Activated CD4-positive, CD25-positive, alpha-beta regulatory T cell treated with anti-CD3 and anti-CD28 coated beads, Interleukin-2, amount 50 U/mL, for 16 hours (primary cell): ENCODE measurements around the gene RPS3.

ENCODE experiments used
- DNase-seq: peaks from one replicate; pipeline ENCODE4 v3.0.0-alpha.2; 2020; ENCODE audit warnings: low read depth, low spot score

Gene RPS3

DNA sequence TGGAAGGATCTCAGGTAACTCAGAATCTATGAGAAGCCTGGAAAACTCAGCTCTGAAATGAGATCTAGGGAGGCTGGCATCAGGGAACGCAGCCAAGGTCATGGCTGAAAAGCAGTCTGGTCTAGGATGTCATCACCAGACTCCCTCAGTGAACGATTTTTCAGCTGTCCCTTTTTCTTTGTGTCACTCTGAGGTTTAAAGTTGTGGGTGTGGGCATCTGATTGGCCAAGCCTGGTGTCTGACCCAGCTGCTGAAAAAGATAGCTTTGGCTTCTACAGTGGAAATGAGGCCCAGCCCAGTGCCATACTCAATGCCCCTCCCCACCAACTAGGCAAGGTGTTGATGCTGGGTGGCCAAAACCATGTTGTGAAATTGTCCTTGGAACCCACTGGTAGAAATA lies 14.5 kb downstream of the RPS3 start:
- DNase-seq, result no peak

DNA sequence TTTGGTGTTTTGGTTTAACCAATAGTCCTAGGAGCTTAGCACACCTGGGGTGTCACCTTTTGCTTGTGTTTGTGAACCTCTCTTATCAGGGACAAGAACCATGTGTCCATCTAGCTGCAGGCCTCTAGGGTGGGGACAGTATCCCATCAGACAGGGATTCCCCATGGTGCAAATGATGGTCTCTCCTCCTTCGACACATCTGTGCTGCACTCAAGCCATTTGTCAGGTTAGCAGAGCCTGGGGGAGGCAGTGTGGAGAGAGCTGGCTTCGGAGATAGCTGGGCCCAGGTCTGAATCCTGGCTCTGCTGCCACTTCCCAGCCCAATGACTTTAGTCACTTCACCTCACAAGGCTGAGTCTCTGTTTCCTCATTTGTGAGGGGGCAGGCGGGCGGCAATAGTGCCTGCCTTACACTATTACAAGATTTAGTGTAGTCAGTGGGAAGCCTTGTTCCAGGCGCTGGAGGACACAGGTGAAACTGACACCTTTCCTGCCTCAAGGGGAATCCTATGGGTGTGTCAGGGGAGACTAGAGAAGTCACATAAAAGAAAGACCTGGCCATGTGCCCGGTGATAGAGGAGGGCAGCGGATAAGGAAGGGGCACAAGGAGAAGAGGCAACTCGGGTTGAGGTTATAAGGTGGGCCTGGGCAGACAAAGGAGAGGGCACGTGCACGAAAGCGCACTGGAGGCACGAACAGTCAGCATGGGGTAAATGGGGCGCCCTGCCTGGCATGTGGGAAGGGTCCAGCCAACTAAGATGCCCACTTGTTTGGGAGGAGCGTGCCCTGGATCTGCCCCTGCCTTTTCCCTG lies 21.1 kb downstream of the RPS3 start:
- DNase-seq, result no peak

DNA sequence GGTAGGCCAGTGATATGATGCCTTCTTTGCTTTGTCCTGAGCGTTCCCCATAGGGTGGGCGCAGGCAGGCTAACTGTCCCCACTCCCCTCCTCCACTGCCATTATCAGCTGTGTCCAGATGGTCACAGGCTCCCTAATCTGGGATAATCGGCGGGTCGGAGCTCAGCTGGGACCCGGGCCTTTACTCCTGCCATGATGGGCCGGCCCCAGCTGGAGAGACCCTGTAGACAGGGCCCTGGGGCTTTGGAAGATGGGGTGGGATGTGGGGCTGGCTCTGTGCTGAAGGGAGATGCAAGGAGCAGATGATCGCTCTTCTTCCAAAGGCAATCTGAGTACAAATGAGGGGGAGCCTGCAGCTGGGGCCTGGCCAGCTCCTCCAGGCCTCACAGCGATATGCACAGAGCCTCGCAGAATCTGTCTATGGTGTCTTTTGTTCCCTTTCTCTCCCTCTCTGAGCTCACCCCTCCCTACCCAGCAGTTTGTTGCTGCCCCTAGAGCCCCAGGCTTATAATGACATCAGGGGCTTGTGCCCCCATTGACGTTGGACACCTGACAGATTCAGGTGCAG lies 21.8 kb downstream of the RPS3 start:
- DNase-seq, result no peak

DNA sequence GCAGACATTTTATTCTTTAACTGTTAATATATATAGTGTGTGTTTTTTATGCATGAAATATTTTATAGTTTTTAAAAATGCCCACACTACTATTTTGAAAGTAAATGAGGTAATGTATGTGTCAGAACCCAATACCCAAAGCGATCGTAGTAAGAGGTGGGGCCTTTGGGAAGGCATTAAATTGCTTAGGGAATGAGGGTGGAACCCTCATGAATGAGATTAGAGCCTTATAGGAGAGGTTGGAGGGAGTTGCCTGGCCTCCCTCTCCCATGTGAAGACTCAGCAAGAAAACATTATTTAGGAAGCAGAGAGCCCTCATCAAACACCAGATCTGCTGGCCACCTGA lies 22.6 kb downstream of the RPS3 start:
- no peak for DNase-seq

DNA sequence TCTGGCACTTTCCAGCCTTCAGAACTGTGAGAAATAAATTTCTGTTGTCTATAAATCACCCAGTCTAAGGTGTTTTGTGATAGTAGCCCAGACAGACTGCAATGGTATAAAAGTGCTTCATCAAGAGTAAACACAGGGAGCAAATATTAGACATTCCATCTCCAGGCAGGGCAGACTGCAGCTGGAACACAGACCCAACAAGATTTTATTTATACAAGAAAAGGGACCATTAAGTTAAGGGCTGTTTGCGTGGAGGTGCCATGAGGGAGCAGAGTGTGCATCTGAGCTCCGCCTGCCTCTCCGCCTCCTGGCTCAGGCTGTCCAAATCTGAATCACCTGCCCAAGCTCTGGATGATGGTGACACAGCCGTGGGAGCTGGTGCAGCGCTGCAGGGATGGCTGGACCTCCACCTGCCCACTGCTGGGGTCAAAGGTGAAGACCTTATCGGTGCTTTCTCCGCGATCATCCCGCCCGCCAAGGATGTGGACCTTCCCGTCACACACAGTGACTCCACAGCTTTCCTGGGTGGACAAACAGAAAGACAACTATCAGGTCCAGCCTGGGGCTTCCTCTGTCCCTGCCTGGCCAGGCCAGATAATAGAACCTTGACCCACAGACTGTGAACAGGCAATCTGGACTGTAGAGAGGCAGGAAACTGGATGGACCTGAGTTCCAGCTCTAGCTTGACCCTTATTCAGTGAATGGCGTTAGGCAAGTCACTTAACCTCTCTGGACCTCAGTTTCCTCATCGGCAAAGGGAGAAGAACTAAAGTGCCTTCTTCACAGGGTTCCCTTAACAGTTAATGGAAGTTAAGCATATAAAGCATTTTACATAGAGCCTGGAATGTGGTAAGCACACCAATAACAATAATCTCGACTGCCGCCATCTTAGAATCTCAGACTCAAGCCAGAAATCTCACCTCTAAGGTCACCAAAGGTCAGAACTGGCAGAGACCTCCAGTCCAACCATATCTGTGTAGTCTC lies 23.2 kb downstream of the RPS3 start:
- no peak for DNase-seq

DNA sequence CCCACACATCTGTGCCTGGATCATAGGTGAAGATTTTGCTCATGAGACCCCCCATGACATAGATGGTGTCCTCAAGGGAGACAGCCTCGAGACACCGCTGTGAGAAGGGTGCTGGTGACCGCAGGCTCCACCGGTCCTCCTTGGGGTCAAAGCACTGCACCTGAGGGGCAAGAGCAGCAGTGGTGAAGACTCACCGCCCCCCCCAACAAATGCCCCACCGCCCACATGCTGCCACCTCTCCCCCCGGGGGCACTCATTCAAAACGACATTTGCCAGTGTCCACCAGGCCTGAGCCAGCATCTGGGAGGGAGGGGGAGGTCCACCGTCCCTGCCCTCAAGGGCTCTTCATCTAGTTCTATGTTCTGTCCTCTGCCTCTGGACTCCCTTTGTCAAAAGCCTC lies 24.4 kb downstream of the RPS3 start:
- DNase-seq, result no peak

DNA sequence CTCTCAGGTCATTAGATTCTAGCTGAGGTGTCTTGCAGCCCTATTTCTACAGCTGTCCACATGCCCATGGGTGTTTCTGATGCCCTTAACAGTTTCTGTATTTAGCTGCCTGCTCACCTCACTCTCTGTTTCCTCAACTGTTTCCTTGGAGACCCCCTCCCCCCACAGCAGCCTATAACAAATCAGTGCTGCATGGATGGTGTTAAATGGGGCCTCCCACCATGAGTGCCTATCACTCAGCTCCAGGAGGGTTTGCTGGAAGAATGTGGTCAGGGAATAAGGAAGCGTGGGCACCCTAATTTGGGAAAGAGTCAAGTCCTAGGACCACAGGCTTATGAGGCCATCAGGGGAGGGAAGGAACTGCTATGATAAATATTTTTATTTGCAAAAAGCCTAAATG lies 25.1 kb downstream of the RPS3 start:
- no peak for DNase-seq

DNA sequence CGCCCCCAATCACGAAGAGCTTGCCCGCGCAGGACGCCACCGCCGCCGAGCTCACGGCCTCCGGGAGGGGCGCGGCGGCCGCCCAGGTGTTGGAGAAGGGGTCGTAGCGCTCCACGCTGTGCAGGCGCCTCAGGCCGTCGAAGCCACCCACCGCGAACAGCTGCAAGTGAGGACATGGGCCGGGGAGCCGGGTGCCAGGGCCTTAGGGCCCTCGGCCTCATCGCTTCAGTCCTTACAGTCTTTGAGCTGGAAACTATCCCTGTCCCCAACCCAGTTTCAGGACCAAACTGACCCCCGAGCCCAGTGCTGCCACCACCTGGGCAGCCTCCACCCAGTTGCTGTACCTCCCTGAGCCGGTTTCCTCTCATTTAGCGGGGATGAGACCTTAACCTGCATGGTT lies 26.1 kb downstream of the RPS3 start:
- DNase-seq, result no peak

DNA sequence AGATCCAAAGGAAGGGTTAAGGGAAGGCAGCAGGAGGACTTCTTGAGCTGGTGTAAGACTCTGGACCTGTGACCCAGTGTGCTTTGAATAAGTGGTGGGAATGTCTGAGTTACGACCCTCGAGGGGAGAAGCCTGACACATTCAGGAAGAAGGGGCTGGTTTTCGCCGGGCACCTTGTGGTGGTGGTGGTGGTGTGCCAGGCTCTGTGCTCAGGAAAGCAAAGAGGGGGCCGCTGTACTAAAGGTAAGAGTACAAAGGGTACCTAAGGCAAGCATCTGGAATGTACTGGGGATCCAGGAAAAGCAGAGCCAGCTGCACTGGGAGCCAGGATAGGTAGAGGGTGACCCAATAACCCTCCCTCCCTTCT lies 27.4 kb downstream of the RPS3 start:
- no peak for DNase-seq

DNA sequence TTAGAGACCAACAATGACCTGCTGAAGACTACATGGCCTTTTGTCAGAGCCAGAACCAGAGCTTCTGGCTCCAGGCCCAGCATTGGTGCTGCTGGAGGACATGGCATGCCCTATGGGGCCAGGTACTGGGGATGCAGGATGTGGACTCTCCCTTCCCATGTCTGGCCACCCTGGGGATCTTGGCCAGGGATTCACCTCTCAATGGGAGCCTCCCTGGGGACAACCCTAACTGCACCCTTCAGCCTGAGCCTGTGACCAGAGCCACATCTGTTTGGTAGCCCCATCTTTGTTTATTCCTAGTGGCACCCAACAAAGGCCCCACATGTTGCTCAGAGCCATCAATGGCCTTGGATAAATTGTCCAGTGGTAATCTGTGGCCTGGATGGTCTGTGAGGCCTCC lies 27.9 kb downstream of the RPS3 start:
- no peak for DNase-seq

DNA sequence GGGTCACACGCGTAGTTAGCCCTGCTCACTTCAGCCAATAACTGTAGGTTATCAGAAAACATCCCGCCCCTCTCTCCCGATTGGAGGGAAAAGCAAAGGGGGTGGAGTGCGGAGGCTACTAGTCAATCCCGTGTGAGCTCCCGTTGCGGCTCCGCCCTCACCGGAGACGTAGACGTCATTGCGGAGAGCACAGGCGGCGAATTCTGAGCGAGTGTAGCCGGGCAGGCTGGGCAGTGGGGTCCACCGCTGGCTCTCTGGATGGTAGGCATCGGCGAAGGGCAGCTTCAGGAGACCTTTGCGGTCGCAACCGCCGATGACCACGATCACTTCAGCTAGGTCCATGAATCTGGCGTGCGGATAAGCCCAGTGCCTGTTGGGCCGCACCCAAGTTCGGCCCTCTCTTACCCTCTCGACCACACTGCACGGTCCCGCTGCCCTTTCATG lies 29.0 kb downstream of the RPS3 start:
- peak; percentile 30 for DNase-seq

DNA sequence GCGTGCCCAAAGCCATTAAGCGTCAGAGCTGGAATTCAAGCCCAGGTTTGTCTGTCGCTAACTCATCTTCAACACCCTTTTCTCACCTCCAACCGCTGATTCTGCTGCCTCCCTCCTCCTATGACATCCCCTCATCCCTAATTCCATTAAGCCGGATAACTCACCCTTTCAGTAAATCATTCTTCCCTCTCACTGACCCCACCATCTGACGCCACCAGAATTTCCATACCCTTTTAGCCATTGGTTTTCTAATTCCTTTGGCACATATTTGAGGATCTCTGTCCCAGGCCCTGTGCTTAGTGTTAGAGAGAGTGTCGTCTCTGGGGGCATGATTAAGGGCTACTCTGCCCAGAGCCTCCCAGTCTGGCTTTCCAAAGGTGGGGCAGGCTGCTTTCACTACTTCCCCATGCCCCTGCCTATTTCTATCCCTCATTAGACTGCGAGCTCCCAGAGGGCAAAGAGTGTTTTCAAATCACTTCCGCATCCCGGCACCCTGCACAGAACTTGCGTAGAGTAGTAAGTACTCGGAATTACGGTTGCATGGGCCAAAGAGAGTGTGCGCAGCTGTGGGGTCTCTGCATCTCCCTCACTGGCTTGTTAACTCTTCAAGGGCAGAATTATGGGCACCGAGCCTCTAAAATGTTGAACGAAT lies 29.8 kb downstream of the RPS3 start:
- no peak for DNase-seq

DNA sequence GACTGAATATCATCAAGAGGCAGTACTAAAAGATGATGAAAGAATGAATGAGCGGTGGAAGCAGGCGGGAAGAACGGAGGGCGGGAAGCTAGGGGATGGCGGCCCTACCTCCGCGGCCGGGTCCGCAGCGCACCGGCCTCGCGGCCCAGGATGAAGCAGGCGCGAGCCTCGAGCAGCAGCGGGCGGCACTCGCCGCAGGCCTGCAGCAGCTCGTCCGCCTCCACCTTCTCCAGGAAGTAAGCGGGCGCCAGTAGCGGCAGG lies 30.3 kb downstream of the RPS3 start:
- DNase-seq, result no peak

DNA sequence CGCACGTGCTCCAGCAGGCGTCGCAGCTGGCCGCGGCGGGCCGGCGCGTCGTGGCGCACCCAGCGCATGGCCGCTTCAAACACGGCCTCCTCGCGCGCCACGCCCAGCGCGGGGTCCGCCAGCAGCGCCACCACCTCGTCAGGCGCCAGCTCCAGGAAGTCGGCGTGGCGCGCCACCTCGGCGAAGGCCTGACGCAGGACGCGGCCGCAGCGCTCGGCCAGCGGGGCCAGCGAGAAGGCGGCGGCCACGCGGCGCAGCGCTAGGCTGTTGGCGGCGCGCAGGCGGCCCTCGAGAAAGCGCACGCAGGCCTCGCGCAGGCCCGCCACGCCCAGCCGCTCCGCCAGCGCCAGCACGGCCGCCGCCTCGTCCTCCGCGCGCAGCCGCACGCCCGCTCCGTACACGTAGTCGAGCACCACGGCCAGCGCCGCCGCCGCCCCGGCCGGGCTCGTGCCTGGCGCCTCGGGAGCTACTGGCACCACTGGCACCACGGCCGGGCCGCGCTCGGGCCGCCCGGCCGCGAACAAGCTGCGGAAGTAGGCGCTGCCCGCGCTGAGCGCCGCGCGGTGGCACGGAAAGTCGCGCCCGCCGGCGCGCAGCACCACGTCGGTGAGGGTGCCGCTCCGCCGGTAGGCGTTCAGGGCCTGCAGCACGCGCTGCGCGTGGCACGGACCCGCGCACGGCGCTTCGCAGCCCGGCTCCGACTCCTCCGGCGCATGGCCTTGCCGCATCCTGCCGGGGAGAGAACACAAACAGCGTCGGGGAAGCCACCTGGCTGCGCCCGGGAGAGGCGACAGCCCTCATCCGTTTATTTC lies 30.8 kb downstream of the RPS3 start:
- no peak for DNase-seq

DNA sequence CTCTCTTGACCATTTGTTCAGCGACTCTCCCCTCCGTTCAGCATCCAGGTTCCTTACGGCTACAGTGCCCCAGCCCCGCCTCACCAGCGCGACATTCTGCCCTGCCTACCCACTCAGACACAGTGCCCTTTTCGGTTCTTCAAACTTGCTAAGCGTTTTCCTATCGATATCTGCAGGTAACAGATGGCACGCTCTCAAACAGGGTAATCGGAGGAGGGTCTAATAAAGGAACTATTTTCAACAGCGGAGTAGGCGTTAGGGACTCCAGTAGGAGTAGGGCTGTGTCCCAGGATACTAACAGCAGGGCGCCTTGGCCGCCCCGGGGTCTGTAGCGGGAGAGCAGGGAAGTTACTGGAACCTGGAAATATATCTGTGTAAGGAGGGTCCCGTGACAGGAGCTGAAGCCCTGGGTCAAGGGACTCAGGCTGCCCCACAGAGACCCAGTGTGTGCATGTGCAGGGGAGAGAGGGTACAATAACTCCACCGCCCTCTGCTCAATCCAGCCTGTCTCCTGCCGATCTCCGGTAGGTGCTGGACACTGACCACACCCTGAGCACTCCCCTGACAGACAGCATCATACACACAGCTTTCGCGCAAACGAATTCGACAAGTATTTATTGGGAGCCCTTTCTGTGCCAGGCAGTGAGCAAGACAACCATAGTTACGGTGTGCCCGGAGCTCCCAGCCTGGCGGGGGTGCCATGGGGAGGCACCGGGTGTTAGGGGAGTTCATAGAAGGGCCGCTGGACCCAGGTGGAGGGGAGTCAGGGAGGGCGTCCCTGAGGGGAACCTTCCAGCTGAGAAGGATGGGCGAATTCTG lies 31.6 kb downstream of the RPS3 start:
- no peak for DNase-seq

DNA sequence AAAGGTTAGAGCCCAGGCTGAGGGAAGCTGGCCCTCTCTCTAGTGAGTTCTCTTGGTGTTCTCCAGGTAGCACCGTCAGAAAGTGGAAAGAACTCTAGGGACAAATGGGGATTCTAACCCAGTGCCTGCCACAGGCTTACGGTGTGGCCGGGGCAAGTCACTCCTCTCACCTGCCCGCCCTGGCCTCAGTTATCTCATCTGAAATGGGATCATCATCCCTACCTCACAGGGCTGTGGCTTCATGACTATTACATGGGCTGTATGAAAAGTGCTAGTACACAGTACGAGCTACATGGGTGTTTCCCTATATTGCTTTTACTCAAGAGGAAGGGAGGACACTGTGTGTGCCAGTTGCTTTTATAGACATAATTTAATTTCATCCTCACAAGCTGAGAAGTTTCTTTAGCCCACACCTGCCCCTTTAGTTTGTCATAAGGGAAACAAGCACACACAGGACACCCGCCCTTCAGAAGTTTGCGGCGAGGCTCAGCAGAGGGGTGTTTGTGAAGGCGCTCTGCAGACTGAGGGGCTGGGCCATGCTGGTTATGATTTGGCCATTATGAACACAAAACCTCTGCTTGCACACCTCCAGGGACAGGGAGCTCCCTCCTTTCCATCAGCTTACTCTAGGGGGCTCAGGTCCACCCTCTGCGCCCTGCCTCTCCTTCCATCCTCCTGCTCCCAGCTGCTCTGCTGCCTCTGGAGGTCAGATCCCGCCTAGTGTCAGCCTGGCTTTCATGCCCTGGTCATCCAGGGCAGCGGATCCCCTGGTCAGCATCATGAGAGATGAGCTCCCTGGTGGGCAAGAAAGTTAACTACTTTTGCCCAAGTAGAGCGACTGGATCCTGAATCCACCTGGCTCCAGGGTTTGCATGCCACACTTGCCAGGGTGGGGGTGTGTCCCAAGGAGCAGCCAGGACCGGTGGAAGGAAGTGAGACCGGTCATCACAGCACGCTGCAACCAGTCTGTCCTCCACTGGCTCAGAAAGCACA lies 32.5 kb downstream of the RPS3 start:
- no peak for DNase-seq

DNA sequence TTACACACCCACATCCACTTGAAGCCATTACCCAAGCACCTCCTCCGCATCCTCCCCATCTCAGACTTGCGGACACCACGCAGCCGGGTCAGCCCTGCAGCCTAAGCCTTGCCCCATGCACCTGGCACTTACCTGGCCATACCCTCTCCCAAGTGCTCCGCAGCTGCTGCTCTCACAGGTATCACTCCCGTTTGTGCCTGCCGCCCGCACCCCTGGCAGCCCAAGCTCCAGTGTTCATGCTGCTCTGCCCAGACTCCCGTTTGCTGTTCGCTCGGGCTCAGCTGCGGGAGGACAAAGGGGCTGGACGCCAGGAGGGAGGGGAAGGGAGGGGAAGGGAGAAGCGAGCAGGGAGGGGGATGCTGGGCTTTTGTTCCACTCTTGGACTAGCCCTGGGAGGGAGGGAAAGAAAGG lies 33.6 kb downstream of the RPS3 start, which contains the start of gene KLHL35:
Gene KLHL35 (minus strand): TSS at position 293 of the 411 bp plus-strand sequence. CDS start 2,574 bp downstream, outside the sequence.
- DNase-seq, result no peak

DNA sequence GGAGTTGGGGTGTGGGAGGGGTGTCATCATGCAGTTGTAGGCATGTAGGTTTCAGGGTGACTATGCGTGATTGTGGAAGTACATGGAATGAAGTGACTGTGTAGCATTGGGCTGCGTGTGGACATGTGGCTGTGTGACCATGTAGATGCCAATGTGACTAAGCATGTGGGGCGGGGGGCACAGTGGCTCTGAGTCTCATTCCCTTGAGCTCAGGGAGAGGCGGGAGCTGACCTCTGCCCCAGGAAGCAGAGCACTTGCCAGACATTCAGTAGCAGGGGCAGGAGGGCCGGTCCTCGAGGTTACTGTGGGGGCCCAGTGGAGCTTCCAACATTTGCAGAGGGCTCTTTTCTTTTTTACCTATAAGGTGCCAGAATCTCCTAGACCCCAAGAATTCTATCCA lies 34.1 kb downstream of the RPS3 start:
- DNase-seq, result no peak

DNA sequence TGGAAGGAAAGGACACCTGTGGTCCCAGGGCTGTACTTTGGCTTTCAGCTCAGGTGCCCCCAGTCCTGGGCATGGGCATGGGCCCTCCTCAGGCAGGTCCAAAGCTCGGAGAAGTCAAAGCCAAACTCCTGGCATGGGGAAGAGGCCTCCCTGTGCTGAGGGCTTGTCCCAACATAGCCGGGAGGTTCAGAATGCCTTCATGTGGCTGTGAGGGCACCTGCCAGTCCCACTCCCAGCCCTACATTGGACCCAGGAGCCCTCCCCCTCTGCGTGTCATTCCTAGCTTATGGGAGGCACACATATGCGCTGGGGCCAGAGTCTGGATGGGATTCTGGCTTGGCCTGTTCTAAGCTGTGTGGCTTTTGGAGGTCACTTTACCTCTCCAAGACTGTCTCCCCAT lies 34.7 kb downstream of the RPS3 start:
- no peak for DNase-seq
